Stimulated activated CD4-positive, alpha-beta T cell treated with anti-CD3 and anti-CD28 coated beads, Interleukin-12 subunit alpha, Interleukin-12 subunit beta, amount 100 ng/mL, for 48 hours (primary cell): Measurements from ENCODE around the gene DEFB113.
"Not testable (repeated sequence)": the region's sequence is repeated elsewhere in the genome, so short reads cannot be mapped to it uniquely, and the experiment has no call there.

Experiments
- DNase-seq, 3 donors: peaks; one replicate each; pipeline ENCODE4 v3.0.0-alpha.2; 2020; ENCODE audit warnings: low read depth in 2 of 3, low spot score in 1 of 3

DEFB113 gene, protein sequence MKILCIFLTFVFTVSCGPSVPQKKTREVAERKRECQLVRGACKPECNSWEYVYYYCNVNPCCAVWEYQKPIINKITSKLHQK

GRCh38 chr6:49969605-49970004, at the start of gene DEFB113:
Gene DEFB113, minus strand, starts transcription at chr6:49969625. Its CDS starts 0 bp downstream, at chr6:49969625.
- no peak for DNase-seq

DNA sequence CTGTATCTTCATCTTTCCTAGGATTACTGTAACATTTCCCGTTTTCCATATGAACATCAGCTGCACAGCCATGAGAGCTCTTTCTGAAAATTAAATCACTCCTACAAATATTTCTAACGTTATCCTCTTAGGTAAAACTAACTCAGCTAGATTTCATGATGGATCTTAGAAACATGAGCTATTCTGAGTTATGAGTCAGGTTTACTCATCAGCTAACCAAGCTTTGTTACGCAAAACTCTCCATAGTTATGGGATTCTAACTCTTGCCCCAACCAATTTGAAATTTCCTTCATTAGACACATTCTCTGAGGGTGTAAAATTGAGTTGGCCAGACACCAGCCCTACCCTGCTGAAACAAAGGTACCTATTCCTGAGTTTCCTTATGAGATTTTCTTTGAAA, 38.4 kb upstream of the DEFB113 start:
- DNase-seq = no peak

DNA sequence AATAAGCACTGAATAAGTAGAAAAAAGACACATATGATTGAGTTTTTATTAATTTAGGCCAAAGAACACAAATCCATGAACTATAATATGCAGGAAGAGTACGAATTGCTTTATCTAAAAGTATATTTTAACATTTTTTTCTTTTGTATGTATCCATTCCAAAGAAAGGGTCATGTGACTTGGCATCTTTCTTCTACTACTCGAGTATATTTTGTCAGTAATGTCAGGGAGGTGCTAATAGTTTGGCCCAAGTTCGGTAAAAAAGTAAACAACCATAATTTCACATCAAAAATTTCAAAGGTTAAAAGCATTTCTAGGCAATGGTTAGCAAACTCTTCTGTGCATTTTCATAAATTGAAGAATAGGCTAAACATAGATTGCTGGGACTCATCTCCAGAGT, 33.7 kb upstream of the DEFB113 start:
- no peak for DNase-seq

DNA sequence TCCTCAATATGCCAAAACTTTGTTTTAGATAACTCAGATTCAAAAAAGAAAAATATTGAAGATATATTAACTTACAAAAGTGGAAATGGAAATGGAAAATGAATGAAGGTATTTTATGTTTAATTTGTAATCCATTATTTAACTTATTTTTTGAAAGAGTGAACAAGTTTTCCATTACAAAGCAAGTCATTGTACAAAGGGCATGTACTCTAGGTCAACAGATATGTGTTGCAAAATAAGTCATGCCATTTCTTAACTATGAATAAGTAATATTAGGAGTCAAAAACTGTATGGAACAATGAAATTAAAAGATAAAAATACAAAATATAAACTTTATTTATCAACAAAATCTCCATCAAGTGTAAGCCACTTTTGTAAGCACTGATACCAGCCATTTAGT, 25.9 kb upstream of the DEFB113 start:
- no peak for DNase-seq

DNA sequence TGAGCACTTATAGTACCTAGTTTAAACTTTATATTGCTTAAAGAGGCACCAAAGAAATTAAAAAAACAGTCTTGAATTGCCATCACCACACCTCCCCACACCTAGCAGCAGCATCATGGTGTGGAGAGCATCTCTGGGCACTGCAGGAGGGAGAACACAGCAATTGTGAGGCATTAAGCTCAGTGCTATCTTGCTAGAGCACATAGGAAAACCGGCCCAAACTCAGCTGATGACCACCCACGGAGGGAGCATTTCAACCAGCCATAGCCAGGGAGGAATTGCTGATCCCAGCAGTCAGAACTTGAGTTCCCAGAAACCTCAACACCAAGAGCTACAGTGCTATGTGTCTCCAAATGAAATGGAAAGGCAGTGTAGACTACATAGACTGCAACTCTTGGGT, 19.5 kb upstream of the DEFB113 start:
- DNase-seq = no peak

- no peak for DNase-seq
Observed at GRCh38 chr6:49987749-49988148, 18.3 kb upstream of the DEFB113 start.

- no peak for DNase-seq
Observed at GRCh38 chr6:49986551-49986950, 17.1 kb upstream of the DEFB113 start.

DNA sequence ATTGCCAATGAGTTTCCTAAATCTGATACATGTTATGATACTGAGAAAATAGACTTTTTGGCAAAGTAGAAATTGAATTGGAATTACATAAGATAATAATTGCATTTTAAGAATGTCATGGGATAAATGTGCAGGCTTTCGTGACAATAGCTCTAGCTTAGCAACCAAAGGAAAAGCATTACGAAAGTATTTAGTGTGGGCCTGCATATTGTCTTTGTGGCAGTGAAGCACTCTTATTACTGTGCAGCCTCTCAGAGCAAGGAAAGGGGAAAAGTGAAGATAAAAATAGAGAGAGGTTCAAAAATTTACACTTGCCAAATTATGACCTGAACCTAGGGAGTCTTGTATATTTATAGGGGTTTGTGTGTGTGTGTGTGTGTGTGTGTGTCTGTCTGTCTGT, 12.6 kb upstream of the DEFB113 start:
- DNase-seq = no peak

DNA sequence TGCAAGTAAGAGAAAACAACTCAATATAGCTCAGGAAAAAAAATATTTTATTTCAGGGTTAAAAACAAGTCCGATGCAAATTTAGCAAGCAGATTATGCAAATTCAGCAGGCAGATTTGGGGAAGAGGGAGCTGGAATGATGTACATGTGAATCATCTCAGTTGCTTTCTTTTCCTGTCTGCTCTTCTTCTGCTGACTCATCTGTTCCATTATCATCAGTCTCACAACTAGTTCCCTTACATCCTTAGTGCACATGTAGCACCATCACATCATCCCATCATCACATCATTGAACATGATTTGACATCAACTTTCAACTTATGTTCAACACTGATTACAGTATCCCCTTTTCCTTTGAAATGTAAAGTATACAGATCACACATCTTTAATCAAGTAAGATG, 11.5 kb upstream of the DEFB113 start:
- no peak for DNase-seq

DNA sequence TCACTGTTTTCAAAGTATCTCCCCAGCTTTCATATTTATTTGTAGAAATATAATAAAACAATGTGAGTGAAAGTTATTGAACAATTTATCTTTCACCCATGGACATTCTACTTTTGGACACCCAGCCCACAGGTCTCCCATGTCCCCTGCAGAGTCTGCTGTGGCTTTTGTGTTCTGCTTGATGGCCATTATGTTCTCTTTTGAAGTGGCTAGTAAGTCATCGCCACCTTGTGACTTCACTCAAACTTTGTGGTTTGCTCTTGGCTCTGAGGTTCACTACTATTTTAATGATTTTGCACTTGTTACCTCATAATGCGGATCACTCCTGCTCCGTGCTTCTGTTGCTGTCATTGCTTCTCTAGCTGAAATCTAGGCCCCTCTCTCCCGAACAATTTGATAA, 10.2 kb upstream of the DEFB113 start:
- DNase-seq = no peak

DNA sequence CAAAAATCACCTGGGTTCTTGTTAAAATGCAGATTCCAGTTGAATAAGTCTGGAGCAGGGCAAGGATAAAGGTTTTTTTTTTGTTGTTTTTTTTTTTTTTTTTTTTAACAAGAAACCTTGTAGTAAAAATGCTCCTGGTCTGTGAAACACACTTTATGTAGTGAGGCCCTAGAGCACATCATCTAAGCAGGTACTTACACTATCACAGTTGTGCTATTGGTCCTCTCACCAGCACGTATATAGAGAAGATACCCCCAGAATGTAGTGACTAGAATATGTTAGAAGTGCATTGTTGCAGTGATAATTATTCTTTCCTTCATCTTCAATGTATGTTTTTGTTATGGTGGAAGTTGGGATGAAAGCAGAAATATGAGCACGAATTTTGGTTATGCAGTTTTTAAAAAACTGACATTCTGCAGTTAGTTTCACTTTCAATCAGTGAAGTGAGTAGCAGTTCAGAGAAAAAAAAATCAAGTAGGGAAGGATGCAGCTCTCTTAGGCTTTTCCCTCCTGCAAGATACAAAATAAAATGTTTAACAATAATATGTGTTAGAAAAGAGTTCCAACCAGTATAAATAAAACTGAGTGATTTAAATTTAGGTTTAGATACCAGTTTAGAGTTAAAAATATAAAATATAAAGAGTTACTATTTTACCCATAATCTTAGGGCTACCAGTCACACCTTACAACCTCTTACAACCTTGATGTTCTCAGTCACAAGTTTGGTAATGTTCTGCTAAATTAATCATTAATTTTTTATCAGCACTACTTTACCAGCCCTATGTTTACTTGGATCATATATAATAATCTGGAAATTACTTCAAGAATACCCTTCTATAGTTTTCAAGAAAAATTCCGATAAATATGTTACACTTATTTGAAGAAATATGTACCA, 9.2 kb upstream of the DEFB113 start:
- no peak for DNase-seq

DNA sequence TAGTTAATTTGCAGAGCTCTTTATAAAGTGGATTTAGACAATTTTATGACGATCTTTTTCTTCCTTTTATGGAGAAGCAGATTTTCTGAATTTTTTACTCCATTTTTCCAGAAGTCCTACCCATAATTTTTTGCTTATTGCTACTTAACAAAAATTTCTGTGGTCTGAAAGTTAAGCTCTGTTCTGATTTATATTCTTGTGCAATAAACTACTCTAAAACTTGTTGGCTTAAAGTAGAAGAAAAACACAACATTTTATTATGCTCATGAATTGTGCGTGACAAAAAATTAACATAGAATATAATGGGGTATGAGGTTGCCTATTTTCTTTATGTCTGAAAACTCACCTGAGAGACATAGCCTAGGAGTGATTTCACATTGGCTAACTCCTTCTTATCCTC, 2.6 kb downstream of the DEFB113 start:
- no peak for DNase-seq

DNA sequence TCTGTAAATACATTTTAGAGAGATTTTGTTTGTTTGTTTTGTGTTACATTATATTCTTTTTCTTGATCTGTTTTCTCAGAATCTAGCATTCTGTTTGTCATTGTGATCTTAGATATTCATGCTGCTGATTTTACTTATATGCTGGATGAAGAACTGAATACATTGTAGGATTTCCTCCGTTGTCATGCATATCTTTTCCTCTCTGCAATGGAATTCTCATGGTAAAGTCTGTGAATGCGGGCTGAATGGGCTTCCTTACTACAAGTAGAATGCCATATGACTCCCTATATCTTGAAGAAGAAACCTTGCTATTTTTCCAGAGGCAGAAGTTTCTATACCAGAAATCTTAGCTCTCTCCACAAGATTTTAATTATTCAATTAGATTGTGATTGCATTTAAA, 3.1 kb downstream of the DEFB113 start:
- no peak for DNase-seq

DNA sequence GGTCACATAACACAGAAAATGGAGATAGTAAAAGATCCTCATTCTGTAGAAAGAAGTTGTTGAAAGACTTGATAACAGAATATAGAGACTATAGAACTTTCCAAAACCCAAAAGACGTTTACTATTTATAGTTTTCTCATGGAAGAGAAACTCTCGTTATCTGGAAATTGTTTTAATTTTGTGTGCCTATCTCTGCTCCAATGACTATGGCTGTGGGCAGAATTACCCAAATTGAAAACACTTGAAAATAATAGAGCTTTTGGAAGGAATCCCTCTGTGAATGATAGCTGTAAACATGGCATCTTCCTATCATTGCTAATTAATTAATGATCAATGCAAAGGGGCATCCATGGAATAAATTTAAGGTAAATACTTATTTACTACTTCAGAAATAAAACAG, 5.4 kb downstream of the DEFB113 start, which contains the start of gene DEFB114:
TSS of gene DEFB114 (minus strand) at position 101 of the 400 bp plus-strand sequence. CDS start at position 42, 59 bp downstream.
- no peak for DNase-seq

- DNase-seq = no peak
Observed at GRCh38 chr6:49958180-49958579, 11.2 kb downstream of the DEFB113 start.

GRCh38 chr6:49955847-49956246, 13.6 kb downstream of the DEFB113 start:
- DNase-seq = no peak

DNA sequence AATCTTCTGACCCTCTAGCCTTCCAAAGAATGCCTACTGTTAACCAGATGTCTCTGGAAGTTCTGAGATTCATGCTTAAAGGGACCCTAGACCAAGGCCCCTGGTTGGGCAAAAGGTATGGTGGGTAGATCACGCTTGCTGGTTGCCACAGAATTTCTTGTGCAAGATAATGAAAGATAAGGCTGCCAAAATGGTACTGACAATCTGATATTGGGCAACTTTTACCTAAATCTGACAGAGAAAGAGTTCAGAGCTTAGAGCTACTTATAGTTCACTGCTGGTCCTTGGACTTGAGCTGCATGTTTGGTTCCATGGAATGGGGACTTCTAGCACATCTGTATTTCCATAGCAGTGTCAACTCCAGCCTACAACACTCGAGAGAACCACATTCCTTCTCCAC, 17.5 kb downstream of the DEFB113 start:
- DNase-seq = no peak

DNA sequence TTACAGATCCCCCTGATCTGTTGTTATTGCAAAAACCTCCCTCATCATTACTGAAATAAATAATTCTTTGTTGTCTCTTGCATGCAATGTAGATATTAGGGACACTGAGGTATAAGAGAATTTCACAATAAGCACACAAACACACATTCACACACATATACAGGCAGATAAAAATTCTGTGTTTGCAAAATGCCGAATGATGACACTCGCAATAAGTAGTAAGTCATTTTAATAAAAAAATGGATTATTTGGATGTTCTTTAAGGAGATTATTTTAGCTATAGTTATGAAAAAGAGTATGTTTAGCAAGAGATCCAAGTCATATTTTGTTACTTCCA, 19.0 kb downstream of the DEFB113 start:
- DNase-seq = no peak

DNA sequence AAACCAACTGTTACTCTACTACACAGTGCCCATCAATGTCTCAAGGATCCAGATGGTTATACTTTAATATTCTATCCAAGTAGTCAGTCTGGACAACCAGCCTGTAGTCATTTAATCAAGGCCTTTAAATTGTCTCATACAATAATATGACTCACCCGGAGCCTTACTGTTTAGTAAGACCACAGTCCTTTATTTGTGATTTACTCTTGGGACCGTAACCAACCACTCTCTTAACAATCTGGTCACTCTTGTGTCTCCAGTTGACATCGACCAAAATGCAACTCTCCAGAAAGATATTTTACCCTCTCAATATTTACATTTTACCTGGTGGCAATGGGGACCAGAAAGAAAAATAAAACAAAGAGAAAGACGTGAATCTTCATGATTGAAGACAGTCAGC, 20.4 kb downstream of the DEFB113 start:
- no peak for DNase-seq

- no peak for DNase-seq
Observed at GRCh38 chr6:49946835-49947234, 22.6 kb downstream of the DEFB113 start.

DNA sequence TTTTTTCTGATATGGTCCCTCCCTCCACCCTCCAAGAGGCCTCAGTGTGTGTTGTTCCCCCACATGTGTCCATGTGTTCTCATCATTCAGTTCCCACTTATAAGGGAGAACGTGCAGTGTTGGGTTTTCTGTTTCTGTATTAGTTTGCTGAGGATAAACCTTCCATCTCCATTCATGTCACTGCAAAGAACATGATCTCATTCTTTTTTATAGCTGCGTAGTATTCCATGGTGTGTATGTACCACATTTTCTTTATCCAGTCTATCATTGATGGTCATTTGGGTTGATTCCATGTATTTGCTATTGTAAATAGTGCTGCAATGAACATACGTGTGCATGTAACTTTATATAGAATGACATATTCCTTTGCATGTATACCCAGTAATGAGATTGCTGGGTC, 25.4 kb downstream of the DEFB113 start:
- not testable (repeated sequence) for DNase-seq

DNA sequence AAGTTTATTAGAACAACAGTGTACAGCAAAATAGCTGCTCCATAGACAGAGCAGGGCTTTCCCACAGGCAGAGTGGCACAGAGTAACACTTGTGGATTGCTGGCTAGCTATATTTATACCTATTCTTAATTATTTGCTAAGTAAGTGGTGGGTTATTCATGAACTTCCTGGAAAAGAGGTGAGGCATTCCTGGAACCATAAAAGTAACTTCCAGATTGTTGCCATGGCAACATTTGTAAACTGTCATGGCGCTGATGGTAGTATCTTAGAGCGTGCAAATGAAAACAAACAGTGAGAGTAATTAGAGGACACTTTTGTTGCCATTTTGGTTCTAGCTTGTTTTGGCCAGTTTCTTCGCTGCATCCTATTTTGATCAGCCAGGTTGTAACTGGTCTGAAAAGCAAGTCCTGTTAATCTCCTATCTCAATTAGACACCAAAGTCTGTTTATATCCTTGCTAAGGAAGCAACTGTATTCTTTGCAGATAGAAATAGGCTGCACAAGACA, 29.4 kb downstream of the DEFB113 start:
- DNase-seq = no peak

- DNase-seq = no peak
Observed at GRCh38 chr6:49937811-49938210, 31.6 kb downstream of the DEFB113 start.
